NCI-H510A treated with DMSO at 0.1 percent for 48 hours (cell line): ENCODE data around the gene MBNL2.

Experiments
- DNase-seq: peaks from one replicate; lab custom pipeline; 2025; lab: John Stamatoyannopoulos, UW

The MBNL2 gene

GRCh38 chr13:97212004-97212403, 10.1 kb upstream of the MBNL2 start:
- no peak for DNase-seq

GRCh38 chr13:97212601-97213040, 9.5 kb upstream of the MBNL2 start:
- peak; percentile 17 for DNase-seq

GRCh38 chr13:97214921-97215320, 7.2 kb upstream of the MBNL2 start:
- no peak for DNase-seq

- DNase-seq, result no peak
Observed at GRCh38 chr13:97215325-97215724, 6.8 kb upstream of the MBNL2 start.

- no peak for DNase-seq
Observed at GRCh38 chr13:97219226-97219625, 2.9 kb upstream of the MBNL2 start.

- DNase-seq, result no peak
Observed at GRCh38 chr13:97220151-97220900, 1.8 kb upstream of the MBNL2 start.

GRCh38 chr13:97221046-97221445, 1.1 kb upstream of the MBNL2 start:
- DNase-seq, result no peak

GRCh38 chr13:97221466-97221865, 667 bp upstream of the MBNL2 start:
- DNase-seq, result no peak

- peak; percentile 29 for DNase-seq
Observed at GRCh38 chr13:97223037-97223710, 1.0 kb downstream of the MBNL2 start.

GRCh38 chr13:97223711-97224541, 1.8 kb downstream of the MBNL2 start:
- peak; percentile 67 for DNase-seq

- DNase-seq, result peak; percentile 53
Observed at GRCh38 chr13:97224544-97225300, 2.6 kb downstream of the MBNL2 start.

- DNase-seq, result no peak
Observed at GRCh38 chr13:97225533-97225932, 3.4 kb downstream of the MBNL2 start.

GRCh38 chr13:97226013-97226412, 3.9 kb downstream of the MBNL2 start:
- DNase-seq, result peak; percentile 66

GRCh38 chr13:97226788-97227627, 4.9 kb downstream of the MBNL2 start:
- peak; percentile 15 for DNase-seq

- DNase-seq, result no peak
Observed at GRCh38 chr13:97228850-97229521, 6.9 kb downstream of the MBNL2 start.

- no peak for DNase-seq
Observed at GRCh38 chr13:97229699-97230098, 7.6 kb downstream of the MBNL2 start.

- no peak for DNase-seq
Observed at GRCh38 chr13:97231118-97231828, 9.1 kb downstream of the MBNL2 start.

GRCh38 chr13:97231829-97232196, 9.7 kb downstream of the MBNL2 start:
- DNase-seq, result no peak

GRCh38 chr13:97233499-97233898, 11.4 kb downstream of the MBNL2 start:
- no peak for DNase-seq

GRCh38 chr13:97234236-97234635, 12.1 kb downstream of the MBNL2 start:
- no peak for DNase-seq
